Activated T-helper 2 cell treated with anti-CD3 and anti-CD28 coated beads, Interferon-gamma antibody, Interleukin-2, Interleukin-4, amounts not matched to agents 10 μg/mL and 5 μg/mL and 100 μg/mL, durations not matched to agents 14 hours and 24 hours and 36 hours (primary cell): ENCODE measurements around the gene ALK. TPM values are rescaled to one million over a fixed set of nuclear protein-coding genes. Genes with fewer than 3 reads are reported as not detected.
"Not testable (repeated sequence)": the region's sequence is repeated elsewhere in the genome, so short reads cannot be mapped to it uniquely, and the experiment has no call there.

Experiments
- DNase-seq: peaks from one replicate; pipeline ENCODE4 v3.0.0; 2021; ENCODE audit warnings: low spot score
- H3K27ac Mint-ChIP-seq: one replicate; pipeline ENCODE4 v1.8.0; 2021; ENCODE audit warnings: mixed read lengths
- H3K27me3 Mint-ChIP-seq: one replicate; pipeline ENCODE4 v1.8.0; 2021; ENCODE audit warnings: low read depth, mixed read lengths
- H3K36me3 Mint-ChIP-seq: one replicate; pipeline ENCODE4 v1.8.0; 2021; ENCODE audit warnings: low read depth, mixed read lengths
- H3K4me1 Mint-ChIP-seq: one replicate; pipeline ENCODE4 v1.8.0; 2021; ENCODE audit warnings: low read depth, mixed read lengths
- H3K4me3 Mint-ChIP-seq: one replicate; pipeline ENCODE4 v1.8.0; 2021; ENCODE audit warnings: low read depth, mild to moderate bottlenecking, moderate library complexity, mixed read lengths
- H3K9me3 Mint-ChIP-seq: one replicate; pipeline ENCODE4 v1.8.0; 2021; ENCODE audit warnings: mixed read lengths
- intact Hi-C: fragments of 100-400 bp; cut with micrococcal nuclease; formaldehyde crosslinking; loops from one replicate; pipeline ENCODE4 v1.15.1; 2023
- total RNA-seq: library from RNA; stranded (reverse); gene quantifications from 2 replicates; pipeline ENCODE4 v1.2.3, GENCODE V29; 2022

The ALK gene
- total RNA-seq, 1 donor from 2014 or later, result not detected

DNA sequence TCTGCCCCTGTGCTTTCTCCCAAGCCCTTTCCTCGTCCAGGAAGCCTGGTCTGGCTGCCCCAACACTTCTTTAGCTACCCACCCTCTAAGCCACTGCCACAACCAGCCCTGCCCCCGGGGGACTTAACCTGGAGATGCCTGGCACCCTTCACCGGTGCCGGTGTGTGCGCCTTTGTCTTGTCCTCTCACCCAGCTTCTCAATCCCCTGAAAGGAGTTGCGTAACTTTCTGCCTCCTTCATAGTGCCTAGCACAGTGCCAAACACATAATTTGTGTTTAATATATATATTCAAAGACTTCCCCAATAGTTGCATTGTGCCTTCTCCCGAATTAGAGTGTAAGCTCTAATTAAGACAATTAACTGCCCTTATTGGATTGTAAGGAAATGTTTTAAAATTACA, 70.6 kb downstream of the ALK start:
- no peaks in the 10 kb centered on the region for H3K36me3 Mint-ChIP-seq
- no peaks in the 10 kb centered on the region for H3K4me1 Mint-ChIP-seq
- no peak overlapping the region for H3K4me3 Mint-ChIP-seq
- H3K27ac Mint-ChIP-seq, result no peak overlapping the region
- H3K9me3 Mint-ChIP-seq, result no peaks in the 10 kb centered on the region
- DNase-seq, result no peak
- no peaks in the 10 kb centered on the region for H3K27me3 Mint-ChIP-seq
- intact Hi-C loops, result no loop called here

DNA sequence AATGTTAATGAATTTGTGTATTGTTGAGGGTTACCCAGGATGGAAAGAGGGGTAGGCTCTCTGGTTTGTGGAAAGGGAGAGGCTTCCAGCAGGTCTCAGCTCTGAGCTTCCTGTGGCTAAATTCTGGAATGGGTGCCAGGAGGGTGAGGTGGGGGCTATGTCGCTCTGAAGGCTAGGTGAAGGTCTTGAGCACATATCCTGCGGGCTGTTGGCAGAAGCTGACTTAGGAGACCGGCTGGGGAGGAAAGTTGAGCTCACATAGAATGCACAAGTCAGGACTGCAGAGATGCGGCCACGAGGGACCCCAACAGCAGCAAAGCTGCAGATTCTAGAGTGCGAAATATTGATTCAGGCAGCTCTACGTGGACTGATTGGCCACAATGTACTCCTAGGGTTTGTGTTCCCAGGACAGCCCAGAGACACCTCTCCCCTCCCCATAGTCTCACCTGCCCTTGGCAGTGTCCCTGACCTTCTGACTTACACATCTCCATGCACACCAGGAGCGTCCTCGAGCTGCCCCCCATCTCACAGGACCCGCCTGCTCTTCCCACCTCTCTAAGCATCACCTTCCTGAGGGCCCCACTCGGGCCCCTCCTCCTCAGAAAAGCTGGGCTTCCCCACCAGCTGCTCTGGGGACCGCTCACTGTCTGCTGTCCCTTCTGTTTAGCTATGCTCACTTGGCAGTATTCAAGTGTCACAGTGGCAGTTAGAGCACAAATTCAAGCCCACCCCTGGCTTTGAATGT, 72.6 kb downstream of the ALK start:
- H3K4me1 Mint-ChIP-seq, result no peaks in the 10 kb centered on the region
- intact Hi-C loops, result loop anchor here (10.0 kb wide), 1 partner anchor 534 kb away; no protein-coding TSS in a partner anchor
- H3K27me3 Mint-ChIP-seq, result no peaks in the 10 kb centered on the region
- no peak overlapping the region for H3K4me3 Mint-ChIP-seq
- DNase-seq, result no peak
- no peaks in the 10 kb centered on the region for H3K9me3 Mint-ChIP-seq
- no peak overlapping the region for H3K27ac Mint-ChIP-seq
- H3K36me3 Mint-ChIP-seq, result no peaks in the 10 kb centered on the region

DNA sequence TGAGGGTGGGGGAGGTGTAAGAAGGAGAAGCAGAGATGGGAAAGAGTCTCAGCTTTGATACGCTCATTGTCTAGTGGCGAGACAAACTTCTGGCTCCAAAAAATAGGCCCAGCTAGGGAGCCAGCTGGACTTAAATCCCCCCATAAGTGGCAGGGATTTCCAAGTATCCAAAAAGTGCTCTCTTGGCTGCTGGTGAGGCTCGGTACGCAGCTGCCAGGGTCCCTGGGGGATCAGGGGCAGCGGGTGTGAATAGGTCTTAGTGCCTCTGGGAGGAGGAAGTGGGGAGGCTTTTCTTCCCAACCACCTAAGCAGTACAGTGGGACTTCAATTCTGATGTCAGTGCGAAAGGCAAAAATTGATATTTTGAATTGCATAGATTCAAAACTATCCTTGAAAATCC, 73.5 kb downstream of the ALK start:
- Mint-ChIP-seq H3K4me1 (no peaks in the 10 kb centered on the region), H3K27ac (no peak overlapping the region), H3K27me3 (no peaks in the 10 kb centered on the region), H3K36me3 (no peaks in the 10 kb centered on the region), H3K9me3 (no peaks in the 10 kb centered on the region), H3K4me3 (no peak overlapping the region)
- no peak for DNase-seq
- intact Hi-C loops, result loop anchor here (10.0 kb wide), 1 partner anchor 533 kb away; no protein-coding TSS in a partner anchor

DNA sequence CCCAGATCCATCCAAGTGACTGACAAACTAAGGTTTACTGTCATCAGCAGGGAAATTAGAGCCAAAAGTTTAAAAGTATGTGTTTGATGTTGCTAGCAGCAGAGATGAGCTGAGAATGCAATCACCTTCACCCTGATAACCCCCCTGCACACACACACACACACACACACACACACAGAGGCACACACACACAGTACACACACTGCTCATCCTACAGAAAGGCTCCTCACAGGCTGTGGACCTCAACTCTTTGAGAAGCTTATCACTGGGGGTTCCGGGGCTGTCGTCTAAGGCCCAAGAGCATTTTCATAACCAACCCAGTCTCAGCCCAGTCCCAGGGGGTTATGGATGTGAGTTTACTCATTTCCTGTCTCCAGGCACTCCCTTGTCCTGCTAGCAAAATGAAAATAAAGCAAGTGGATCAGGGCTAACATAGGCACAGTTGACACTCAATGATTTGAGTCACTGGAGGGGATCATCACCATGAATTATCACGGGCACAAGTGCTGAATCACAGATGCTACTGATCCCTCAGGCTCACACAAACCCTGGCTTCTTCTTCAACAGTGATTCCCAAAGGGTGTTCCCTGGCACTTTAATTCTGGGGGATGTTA, 76.6 kb downstream of the ALK start:
- intact Hi-C loops, result loop anchor here (5.0 to 10.0 kb wide), 2 partner anchors 530 to 888 kb away; no protein-coding TSS in a partner anchor
- DNase-seq, result no peak
- H3K9me3 Mint-ChIP-seq, result no peaks in the 10 kb centered on the region
- no peaks in the 10 kb centered on the region for H3K4me1 Mint-ChIP-seq
- no peak overlapping the region for H3K4me3 Mint-ChIP-seq
- H3K27ac Mint-ChIP-seq, result no peak overlapping the region
- H3K36me3 Mint-ChIP-seq, result no peaks in the 10 kb centered on the region
- H3K27me3 Mint-ChIP-seq, result no peaks in the 10 kb centered on the region

DNA sequence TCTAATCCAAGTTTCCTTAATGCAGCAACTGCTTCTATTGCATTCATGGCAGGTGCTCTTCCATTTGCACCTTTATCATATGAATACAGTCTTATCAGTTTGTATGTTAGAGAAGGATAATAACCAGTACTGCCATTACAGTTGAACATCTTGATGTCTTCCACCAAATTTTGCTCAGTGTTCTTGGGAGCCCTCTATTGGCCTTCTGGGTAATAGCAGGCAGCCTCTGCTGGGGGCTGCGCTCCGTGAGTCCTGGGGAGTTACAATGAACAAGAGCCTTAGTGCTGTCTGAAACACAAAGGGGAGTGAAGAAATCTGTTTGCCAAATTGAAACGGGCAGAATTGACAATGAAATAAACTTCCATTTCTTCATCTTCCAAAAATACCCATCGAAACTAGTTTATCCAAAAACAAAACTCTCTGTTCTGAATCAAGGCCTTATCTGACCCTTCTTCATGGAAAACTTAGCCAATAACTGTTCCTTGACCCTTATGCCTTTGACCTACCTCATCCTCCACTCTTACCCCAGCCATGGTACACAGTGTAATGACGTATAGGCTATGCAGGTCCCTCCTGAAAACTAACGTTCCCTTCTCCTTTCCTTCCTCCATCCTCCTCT, 79.9 kb downstream of the ALK start:
- no peak for DNase-seq
- Mint-ChIP-seq H3K27ac (no peak overlapping the region), H3K36me3 (no peaks in the 10 kb centered on the region), H3K4me3 (no peak overlapping the region), H3K9me3 (peaks cover 12% of the 10 kb centered on the region), H3K4me1 (no peaks in the 10 kb centered on the region), H3K27me3 (no peaks in the 10 kb centered on the region)
- intact Hi-C loops, result loop anchor here (5.0 to 10.0 kb wide), 2 partner anchors 527 to 884 kb away; no protein-coding TSS in a partner anchor

DNA sequence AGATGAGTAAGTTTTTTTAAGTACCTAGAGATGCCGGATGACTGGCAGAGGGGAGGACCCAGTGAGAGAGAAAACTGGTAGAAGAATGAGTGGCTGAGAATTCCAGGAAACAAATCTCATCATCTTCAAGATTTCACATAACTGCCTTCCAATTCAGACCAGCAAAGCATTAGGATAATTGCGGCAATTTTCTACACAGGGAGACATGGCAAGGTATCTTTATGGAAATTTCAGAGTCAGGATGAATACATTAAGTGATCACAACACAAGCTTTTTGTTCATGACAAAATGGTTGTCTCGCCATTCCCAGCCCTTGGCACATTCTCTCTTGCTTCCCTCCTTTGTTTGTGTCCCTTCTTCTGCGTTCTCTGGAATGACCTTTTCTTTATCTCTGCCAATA, 82.1 kb downstream of the ALK start:
- peaks cover 12% of the 10 kb centered on the region for H3K9me3 Mint-ChIP-seq
- no peak overlapping the region for H3K4me3 Mint-ChIP-seq
- no peaks in the 10 kb centered on the region for H3K27me3 Mint-ChIP-seq
- H3K4me1 Mint-ChIP-seq, result no peaks in the 10 kb centered on the region
- H3K36me3 Mint-ChIP-seq, result no peaks in the 10 kb centered on the region
- intact Hi-C loops, result no loop called here
- DNase-seq, result no peak
- no peak overlapping the region for H3K27ac Mint-ChIP-seq

DNA sequence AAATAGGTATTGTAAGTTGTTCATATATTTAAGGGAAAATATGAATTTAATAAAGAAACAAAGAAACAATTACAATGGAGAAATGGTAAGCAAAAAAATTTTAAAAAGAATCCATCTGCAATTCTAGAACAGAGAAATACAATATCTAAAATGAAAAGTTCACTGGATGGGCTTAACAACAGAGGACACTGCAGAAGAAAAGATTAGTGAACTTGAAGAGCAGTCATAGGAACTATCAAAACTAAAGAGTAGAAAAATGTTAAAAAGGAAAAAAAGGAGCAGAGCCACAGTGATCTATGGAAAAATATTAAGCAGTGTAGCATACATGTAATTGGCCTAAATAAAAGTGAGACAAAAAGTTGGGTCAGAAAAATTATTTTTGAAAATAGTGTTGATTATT, 83.5 kb downstream of the ALK start:
- no peak overlapping the region for H3K4me3 Mint-ChIP-seq
- H3K4me1 Mint-ChIP-seq, result no peaks in the 10 kb centered on the region
- H3K27ac Mint-ChIP-seq, result no peak overlapping the region
- H3K27me3 Mint-ChIP-seq, result no peaks in the 10 kb centered on the region
- H3K9me3 Mint-ChIP-seq, result peaks cover 12% of the 10 kb centered on the region
- no peaks in the 10 kb centered on the region for H3K36me3 Mint-ChIP-seq
- no peak for DNase-seq
- intact Hi-C loops, result no loop called here

DNA sequence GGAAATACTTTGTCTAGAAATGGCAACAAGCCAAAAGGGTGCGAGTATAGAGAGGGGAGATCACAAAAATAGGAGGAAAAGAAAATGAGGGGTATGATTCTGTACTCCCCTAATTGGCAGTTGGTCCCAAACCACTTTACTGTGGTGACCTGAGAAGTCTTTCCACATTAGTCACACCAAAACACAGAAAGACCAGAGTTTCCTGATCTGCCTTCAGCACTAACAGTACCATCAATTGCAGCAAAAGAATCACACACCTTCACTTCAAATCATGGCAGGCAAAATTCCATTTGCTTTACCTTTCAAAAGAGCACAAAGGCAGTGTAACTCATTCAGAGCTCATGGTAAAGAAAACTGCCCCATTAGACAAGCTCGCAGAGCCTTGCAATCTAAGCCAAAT, 86.8 kb downstream of the ALK start:
- no peak for DNase-seq
- Mint-ChIP-seq H3K27me3 (no peaks in the 10 kb centered on the region), H3K4me1 (no peaks in the 10 kb centered on the region), H3K9me3 (peaks cover 12% of the 10 kb centered on the region), H3K27ac (no peak overlapping the region), H3K4me3 (no peak overlapping the region), H3K36me3 (no peaks in the 10 kb centered on the region)
- intact Hi-C loops, result no loop called here

DNA sequence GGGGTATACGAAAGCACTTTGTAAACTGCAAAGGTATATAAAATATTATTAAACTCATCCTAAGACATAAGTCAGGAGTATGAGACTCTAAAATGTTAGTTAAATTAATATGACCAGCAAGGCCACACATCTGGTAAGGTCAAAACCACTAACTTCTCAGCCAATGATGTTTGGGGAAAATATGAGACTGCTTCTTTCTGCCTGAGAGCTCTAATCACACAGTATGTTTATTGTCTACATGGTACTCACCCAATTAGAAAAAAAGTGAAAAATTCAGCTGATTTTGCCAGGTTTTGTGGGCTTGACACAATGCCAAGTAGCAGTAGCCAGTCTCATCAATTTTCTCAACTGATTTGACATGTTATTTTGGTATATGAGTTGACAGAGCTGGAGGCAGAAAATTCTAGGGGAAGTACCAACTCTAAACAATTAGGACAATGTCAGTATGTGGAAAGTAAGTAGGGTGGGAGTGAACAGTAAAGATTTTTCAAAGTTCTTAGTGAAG, 87.3 kb downstream of the ALK start:
- H3K36me3 Mint-ChIP-seq, result no peaks in the 10 kb centered on the region
- no peaks in the 10 kb centered on the region for H3K4me1 Mint-ChIP-seq
- peaks cover 12% of the 10 kb centered on the region for H3K9me3 Mint-ChIP-seq
- no peaks in the 10 kb centered on the region for H3K27me3 Mint-ChIP-seq
- H3K27ac Mint-ChIP-seq, result no peak overlapping the region
- no peak for DNase-seq
- intact Hi-C loops, result no loop called here
- no peak overlapping the region for H3K4me3 Mint-ChIP-seq

DNA sequence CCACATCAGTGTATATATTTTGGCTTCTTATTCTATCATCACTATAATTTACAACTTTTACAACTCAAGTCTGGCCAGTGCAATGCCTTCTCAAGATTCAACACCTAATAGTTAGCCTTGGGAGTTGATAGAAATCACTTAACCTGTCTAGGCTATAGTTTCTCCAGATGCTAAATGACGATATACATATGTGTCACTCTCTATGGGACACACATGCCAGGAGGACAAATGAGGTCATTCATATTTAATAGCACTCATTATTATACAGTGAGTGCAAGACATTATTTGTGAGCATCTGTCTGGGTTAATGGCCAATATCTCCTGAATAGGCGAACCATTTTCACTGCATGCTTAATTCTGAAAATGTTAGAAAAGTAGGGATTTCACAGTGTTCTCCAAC, 89.8 kb downstream of the ALK start:
- no peaks in the 10 kb centered on the region for H3K9me3 Mint-ChIP-seq
- no peaks in the 10 kb centered on the region for H3K36me3 Mint-ChIP-seq
- H3K27me3 Mint-ChIP-seq, result no peaks in the 10 kb centered on the region
- intact Hi-C loops, result no loop called here
- H3K27ac Mint-ChIP-seq, result no peak overlapping the region
- no peaks in the 10 kb centered on the region for H3K4me1 Mint-ChIP-seq
- no peak for DNase-seq
- H3K4me3 Mint-ChIP-seq, result no peak overlapping the region

DNA sequence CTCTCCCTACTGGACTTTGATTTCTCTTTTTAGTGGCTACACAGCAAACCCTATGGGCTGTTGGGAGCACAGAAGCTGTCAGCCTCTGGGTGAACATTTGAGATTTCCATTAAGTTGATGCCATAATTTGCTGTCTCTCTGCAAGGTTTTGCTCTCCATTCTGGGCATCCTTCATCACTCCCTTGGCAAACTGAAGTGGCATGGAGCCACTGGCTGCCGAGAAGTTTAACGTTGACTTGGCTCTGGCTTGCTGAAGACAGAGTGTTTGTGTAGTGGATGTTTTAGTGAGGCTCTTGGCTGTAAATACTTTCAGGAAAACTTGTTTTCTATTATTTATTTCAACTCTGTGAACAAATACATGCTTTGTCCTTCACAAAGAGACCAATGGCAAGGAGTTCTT, 91.5 kb downstream of the ALK start:
- H3K9me3 Mint-ChIP-seq, result no peaks in the 10 kb centered on the region
- intact Hi-C loops, result no loop called here
- H3K36me3 Mint-ChIP-seq, result no peaks in the 10 kb centered on the region
- H3K4me1 Mint-ChIP-seq, result no peaks in the 10 kb centered on the region
- no peak for DNase-seq
- H3K27me3 Mint-ChIP-seq, result peaks cover 2% of the 10 kb centered on the region
- no peak overlapping the region for H3K4me3 Mint-ChIP-seq
- H3K27ac Mint-ChIP-seq, result no peak overlapping the region

DNA sequence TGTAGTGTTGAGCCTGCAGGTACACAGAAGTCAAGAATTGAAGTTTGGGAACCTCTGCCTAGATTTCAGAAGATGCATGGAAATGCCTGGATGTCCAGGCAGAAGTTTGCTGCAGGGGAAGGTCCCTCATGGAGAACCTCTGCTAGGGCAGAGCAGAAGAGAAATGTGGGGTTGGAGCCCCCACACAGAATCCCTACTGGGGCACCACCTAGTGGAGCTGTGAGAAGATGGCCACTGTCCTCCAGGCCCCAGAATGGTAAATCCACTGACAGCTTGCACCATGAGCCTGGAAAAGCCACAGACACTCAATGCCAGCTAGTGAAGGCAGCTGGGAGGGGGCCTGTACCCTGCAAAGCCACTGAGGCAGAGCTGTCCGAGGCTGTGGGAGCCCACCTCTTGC, 97.2 kb downstream of the ALK start:
- H3K4me1 Mint-ChIP-seq, intact Hi-C loops, H3K4me3 Mint-ChIP-seq, H3K9me3 Mint-ChIP-seq, H3K36me3 Mint-ChIP-seq, H3K27me3 Mint-ChIP-seq, H3K27ac Mint-ChIP-seq, DNase-seq: not testable (repeated sequence)

DNA sequence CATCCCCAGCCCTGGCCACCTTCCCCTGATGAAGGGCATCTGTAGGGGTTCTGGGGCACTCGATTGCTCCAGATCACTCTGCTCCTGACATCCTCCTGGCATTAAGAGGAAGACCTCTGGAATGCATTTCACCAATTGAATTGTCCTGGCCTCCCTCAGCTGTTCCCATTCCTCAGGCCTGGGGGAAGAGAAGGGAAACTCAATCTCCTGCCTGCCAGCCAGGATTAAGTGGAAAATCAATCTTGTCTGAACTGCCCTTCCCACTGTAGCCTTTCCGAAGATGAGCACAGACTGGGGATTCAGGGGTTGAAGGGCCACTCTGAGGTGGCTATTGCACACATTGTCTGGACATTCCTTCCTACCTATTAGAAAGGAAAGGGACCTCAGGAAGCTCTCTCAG, 99.8 kb downstream of the ALK start:
- no peaks in the 10 kb centered on the region for H3K9me3 Mint-ChIP-seq
- no peaks in the 10 kb centered on the region for H3K4me1 Mint-ChIP-seq
- H3K27ac Mint-ChIP-seq, result no peak overlapping the region
- H3K4me3 Mint-ChIP-seq, result no peak overlapping the region
- H3K36me3 Mint-ChIP-seq, result no peaks in the 10 kb centered on the region
- H3K27me3 Mint-ChIP-seq, result peaks cover 2% of the 10 kb centered on the region
- intact Hi-C loops, result no loop called here
- DNase-seq, result no peak
